ENCODE measurements around the gene PLPP4.

DNA sequence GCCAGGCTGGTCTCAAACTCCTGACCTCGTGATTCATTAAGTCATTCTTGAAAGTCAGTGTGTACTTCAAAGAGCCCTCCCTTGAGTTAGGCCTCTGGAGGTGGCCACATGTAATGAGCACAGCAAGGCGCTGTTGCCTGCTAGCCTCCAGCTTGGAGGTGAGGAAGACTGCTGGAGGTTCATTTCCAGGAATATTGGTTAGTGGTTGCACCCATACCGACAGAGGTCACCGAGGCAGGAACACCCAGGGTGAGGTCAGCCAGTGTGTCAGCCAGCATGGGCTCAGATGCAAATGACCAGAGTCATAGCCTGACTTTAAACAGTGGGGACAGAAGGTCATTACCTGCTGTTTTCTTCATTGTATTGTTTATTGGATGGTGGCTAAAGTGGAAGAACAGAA, 85.0 kb downstream of the PLPP4 start:
- TF ChIP-seq POLR2AphosphoS5 (IDR thresholded peaks at IDR 0.05; ENCODE audit: low read depth, low read length) (no peak), NFIC (IDR thresholded peaks at IDR 0.05; ENCODE audit: borderline replicate concordance) (no peak), FOXM1 (IDR thresholded peaks at IDR 0.05; ENCODE audit: low read depth) (no peak), RXRA (IDR thresholded peaks at IDR 0.05; ENCODE audit: borderline replicate concordance, low read depth) (no peak), EP300 (IDR thresholded peaks at IDR 0.05; ENCODE audit: borderline replicate concordance in 1 of 2, low read depth in 1 of 2, low read length in 1 of 2) (no peak), MXI1 (IDR thresholded peaks at IDR 0.05; ENCODE audit: low read depth, low read length) (no peak)
- TF ChIP-seq, protein P1, sequence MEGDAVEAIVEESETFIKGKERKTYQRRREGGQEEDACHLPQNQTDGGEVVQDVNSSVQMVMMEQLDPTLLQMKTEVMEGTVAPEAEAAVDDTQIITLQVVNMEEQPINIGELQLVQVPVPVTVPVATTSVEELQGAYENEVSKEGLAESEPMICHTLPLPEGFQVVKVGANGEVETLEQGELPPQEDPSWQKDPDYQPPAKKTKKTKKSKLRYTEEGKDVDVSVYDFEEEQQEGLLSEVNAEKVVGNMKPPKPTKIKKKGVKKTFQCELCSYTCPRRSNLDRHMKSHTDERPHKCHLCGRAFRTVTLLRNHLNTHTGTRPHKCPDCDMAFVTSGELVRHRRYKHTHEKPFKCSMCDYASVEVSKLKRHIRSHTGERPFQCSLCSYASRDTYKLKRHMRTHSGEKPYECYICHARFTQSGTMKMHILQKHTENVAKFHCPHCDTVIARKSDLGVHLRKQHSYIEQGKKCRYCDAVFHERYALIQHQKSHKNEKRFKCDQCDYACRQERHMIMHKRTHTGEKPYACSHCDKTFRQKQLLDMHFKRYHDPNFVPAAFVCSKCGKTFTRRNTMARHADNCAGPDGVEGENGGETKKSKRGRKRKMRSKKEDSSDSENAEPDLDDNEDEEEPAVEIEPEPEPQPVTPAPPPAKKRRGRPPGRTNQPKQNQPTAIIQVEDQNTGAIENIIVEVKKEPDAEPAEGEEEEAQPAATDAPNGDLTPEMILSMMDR (IDR thresholded peaks at IDR 0.05) = no peak

Data from SK-N-SH (cell line).